ENCODE results near the gene SOHLH2. TPM values are rescaled to one million over a fixed set of nuclear protein-coding genes. Genes with fewer than 3 reads are reported as not detected.

SOHLH2 gene
- total RNA-seq, 1 experiment from 2014 or later = 2.3 TPM

DNA sequence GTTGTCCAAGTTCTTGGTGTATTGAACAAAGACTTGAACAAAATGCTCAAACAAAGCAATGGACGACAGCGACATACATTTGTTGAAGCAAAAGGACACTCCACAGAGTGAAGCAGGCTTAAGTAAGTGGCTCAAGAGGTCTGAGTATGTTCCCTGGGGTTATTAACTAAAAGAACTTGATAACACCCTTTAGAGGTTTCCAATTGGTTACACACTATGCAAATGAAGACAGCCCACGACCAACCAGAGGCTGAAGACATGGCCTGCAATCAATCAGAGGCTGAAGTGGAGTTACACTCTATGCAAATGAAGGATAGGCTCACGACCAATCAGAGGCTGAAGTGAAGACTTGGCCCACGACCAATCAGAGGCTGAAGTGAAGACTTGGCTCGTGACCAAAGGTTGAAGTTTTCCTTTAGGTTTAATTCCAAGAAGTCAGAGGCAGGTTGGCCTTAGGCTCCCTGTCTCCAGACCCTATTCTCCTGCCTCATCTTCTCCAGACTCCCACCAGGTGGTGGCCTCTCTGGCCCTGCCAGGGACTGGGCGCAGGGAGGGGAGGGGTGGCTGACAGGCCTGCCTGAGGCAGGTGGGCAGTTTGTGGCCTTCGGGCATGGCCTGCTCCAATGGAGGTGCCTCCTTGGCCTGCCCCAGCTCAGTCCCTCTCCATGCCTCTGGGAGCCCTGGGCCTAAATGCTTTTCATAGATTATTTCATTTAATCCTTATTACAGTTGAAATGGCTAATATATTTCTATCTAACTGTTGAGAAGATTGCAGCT lies 45.2 kb upstream of the SOHLH2 start:
- TF ChIP-seq CTCF (conservative IDR thresholded peaks at IDR 0.05) (no peak), EZH2 (IDR thresholded peaks at IDR 0.05; ENCODE audit: low read depth) (no peak)
- Histone ChIP-seq H3K27me3 (ENCODE audit: insufficient read depth, low read depth) (no peaks in the 10 kb centered on the region), H3K9me2 (ENCODE audit: insufficient read depth) (no peaks in the 10 kb centered on the region), H4K20me1 (ENCODE audit: insufficient read depth) (no peaks in the 10 kb centered on the region), H3K9me3 (ENCODE audit: insufficient read depth, low read depth) (no peaks in the 10 kb centered on the region), H3K4me2 (no peak overlapping the region), H3K79me2 (ENCODE audit: low read depth) (no peaks in the 10 kb centered on the region), H3K27ac (no peak overlapping the region), H3F3A (ENCODE audit: insufficient read depth, low read depth) (no peaks in the 10 kb centered on the region), H3K4me3 (no peak overlapping the region), H3K4me1 (replicated peaks; ENCODE audit: insufficient read depth) (no peaks in the 10 kb centered on the region), H2AFZ (no peak overlapping the region), H3K36me3 (ENCODE audit: low read depth) (no peaks in the 10 kb centered on the region)
- intact Hi-C loops (cut with micrococcal nuclease; ENCODE audit: unreplicated experiment) = no loop called here
- BruUV-seq (replicated peaks) = no TSS peak
- DNase-seq = no peak
- ChIA-PET CTCF (no interaction called here), POLR2A (ENCODE audit: unreplicated experiment) (no interaction called here)

DNA sequence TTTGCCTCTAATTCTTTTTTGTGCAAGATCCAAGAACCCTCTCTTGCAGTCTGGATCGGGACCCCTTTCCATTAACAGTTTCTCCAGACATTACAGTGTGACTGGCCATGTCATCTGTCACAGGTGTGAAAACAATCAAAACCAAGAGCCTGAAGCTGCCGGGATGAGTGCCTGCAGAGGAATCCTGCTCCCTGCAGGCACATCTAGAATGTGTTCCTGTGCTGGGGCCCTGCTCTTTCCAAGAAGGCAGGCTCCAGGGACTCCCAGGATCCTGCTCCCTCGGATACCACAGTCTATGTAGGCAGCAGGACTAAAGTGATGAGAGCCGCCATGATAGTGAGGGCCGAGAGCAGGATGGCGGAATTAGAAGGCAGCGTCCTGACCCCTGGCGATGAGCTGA lies 44.5 kb upstream of the SOHLH2 start:
- no peak for DNase-seq
- Histone ChIP-seq H3K27me3 (ENCODE audit: insufficient read depth, low read depth) (no peaks in the 10 kb centered on the region), H4K20me1 (ENCODE audit: insufficient read depth) (no peaks in the 10 kb centered on the region), H2AFZ (no peak overlapping the region), H3K4me2 (no peak overlapping the region), H3K79me2 (ENCODE audit: low read depth) (no peaks in the 10 kb centered on the region), H3K4me3 (no peak overlapping the region), H3K27ac (no peak overlapping the region), H3K36me3 (ENCODE audit: low read depth) (no peaks in the 10 kb centered on the region), H3K9me3 (ENCODE audit: insufficient read depth, low read depth) (no peaks in the 10 kb centered on the region), H3K4me1 (replicated peaks; ENCODE audit: insufficient read depth) (no peaks in the 10 kb centered on the region), H3F3A (ENCODE audit: insufficient read depth, low read depth) (no peaks in the 10 kb centered on the region), H3K9me2 (ENCODE audit: insufficient read depth) (no peaks in the 10 kb centered on the region)
- CTCF ChIA-PET = no interaction called here
- TF ChIP-seq EZH2 (IDR thresholded peaks at IDR 0.05; ENCODE audit: low read depth) = no peak
- TF ChIP-seq CTCF (conservative IDR thresholded peaks at IDR 0.05) = no peak
- intact Hi-C loops (cut with micrococcal nuclease; ENCODE audit: unreplicated experiment) = no loop called here
- no TSS peak for BruUV-seq (replicated peaks)
- POLR2A ChIA-PET (ENCODE audit: unreplicated experiment) = no interaction called here

DNA sequence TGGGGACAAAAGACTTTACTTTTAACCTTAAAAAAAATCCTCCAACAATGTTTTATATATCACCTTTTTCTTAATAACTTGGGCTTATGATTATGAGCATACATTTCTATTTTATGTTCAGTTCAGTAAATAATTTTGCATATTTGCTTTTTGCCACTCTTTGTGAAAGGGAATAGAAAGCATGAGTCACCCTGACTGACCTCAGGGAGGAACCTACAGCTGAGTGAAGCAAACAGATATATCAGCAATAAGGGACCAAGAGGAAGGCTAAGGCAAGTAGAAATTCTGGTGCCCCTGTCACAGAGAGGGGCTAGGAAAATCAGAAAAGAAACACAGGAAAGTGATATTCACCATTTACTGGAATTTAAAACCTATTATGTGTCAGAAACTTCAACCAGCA lies 37.2 kb upstream of the SOHLH2 start:
- TF ChIP-seq CTCF (conservative IDR thresholded peaks at IDR 0.05) (no peak), EZH2 (IDR thresholded peaks at IDR 0.05; ENCODE audit: low read depth) (no peak)
- Histone ChIP-seq H3K79me2 (ENCODE audit: low read depth) (no peaks in the 10 kb centered on the region), H3K4me3 (no peak overlapping the region), H3K4me2 (no peak overlapping the region), H3K27ac (no peak overlapping the region), H3K9me2 (ENCODE audit: insufficient read depth) (no peaks in the 10 kb centered on the region), H3K27me3 (ENCODE audit: insufficient read depth, low read depth) (no peaks in the 10 kb centered on the region), H3K36me3 (ENCODE audit: low read depth) (no peaks in the 10 kb centered on the region), H3K9me3 (ENCODE audit: insufficient read depth, low read depth) (no peaks in the 10 kb centered on the region), H2AFZ (no peak overlapping the region), H4K20me1 (ENCODE audit: insufficient read depth) (no peaks in the 10 kb centered on the region), H3F3A (ENCODE audit: insufficient read depth, low read depth) (no peaks in the 10 kb centered on the region), H3K4me1 (replicated peaks; ENCODE audit: insufficient read depth) (no peaks in the 10 kb centered on the region)
- BruUV-seq (replicated peaks) = no TSS peak
- ChIA-PET CTCF (no interaction called here), POLR2A (ENCODE audit: unreplicated experiment) (no interaction called here)
- intact Hi-C loops (cut with micrococcal nuclease; ENCODE audit: unreplicated experiment) = no loop called here
- no peak for DNase-seq

Measured in PC-9 (cell line).